GM12878 (cell line): ENCODE measurements around the gene DGAT2. TPM values are rescaled to one million over a fixed set of nuclear protein-coding genes. Genes with fewer than 3 reads are reported as not detected.

Source experiments
- ATAC-seq: fragments of 200-7000 bp; cut with Tn5 transposase; 3 replicates; pipeline ENCODE4 v1.9.1; 2020; ENCODE audit warnings: mild to moderate bottlenecking, moderate library complexity
- BruUV-seq: library from RNA; stranded (reverse); fragments of 400-500 nt; replicated peaks from 2 replicates; lab custom pipeline; 2021; lab: Mats Ljungman, UMichigan
- CTCF ChIA-PET: fragments of 300-600 bp; sonication (Branson Sonifier 250); formaldehyde crosslinking; extraction: SDS; loops from one replicate; lab custom pipeline; 2021; ENCODE audit warnings: inconsistent platforms; lab: Yijun Ruan, JAX
- POLR2A ChIA-PET: fragments of 350-600 bp; formaldehyde crosslinking; extraction: SDS; loops from one replicate; lab custom pipeline; 2021; ENCODE audit warnings: inconsistent platforms; lab: Charles Lee
- RAD21 ChIA-PET: fragments of 300-600 bp; sonication (Branson Sonifier 250); formaldehyde crosslinking; loops from one replicate; lab custom pipeline; 2023; ENCODE audit warnings: antibody characterized with exemption; ENCODE audit not compliant: unreplicated experiment; lab: Charles Lee
- SMC1A ChIA-PET: fragments of 300-600 bp; sonication (Branson Sonifier 250); formaldehyde crosslinking; loops from one replicate; lab custom pipeline; 2023; ENCODE audit not compliant: unreplicated experiment, uncharacterized antibody; lab: Charles Lee
- DNase-seq: peaks from one replicate; pipeline ENCODE4 v3.0.0-alpha.2; 2011; ENCODE audit warnings: low read depth, low spot score
- FAIRE-seq: peaks from 3 replicates; lab custom pipeline; 2011; peaks lifted over from hg19 to GRCh38; lab: Jason Lieb, UNC
- H2AFZ ChIP-seq: 2 replicates; pipeline ENCODE4 v1.6.0; 2011; ENCODE audit warnings: low read depth, low read length, control low read depth; ENCODE audit not compliant: control insufficient read depth
- H3K27ac ChIP-seq: 2 replicates; pipeline ENCODE4 v1.5.1; 2011; ENCODE audit warnings: control low read depth; ENCODE audit not compliant: control insufficient read depth, insufficient read depth
- H3K27me3 ChIP-seq, 2 experiments: replicated peaks in 1 of 2; 2 replicates each; pipeline versions ENCODE4 v1.6.0 to v1.6.1; 2011; ENCODE audit warnings: low read length in 1 of 2; ENCODE audit not compliant: control insufficient read depth in 2 of 2, insufficient read depth in 2 of 2
- H3K36me3 ChIP-seq, 2 experiments: 2 replicates each; pipeline ENCODE4 v1.5.1; 2011; ENCODE audit warnings: low read length in 1 of 2; ENCODE audit not compliant: control insufficient read depth in 2 of 2, insufficient read depth in 2 of 2
- H3K4me1 ChIP-seq: 2 replicates; pipeline ENCODE4 v1.6.1; 2011; ENCODE audit warnings: mild to moderate bottlenecking, low read length, moderate library complexity, mixed read lengths; ENCODE audit not compliant: control insufficient read depth, insufficient read depth
- H3K4me2 ChIP-seq: 2 replicates; pipeline ENCODE4 v1.6.0; 2011; ENCODE audit warnings: control low read depth; ENCODE audit not compliant: control insufficient read depth, insufficient read depth
- H3K4me3 ChIP-seq: fragments of 200-600 bp; sonication (generic); 2 replicates; pipeline ENCODE4 v1.5.1; 2016
- H3K79me2 ChIP-seq: 2 replicates; pipeline ENCODE4 v1.6.0; 2011; ENCODE audit warnings: low read length; ENCODE audit not compliant: control insufficient read depth, insufficient read depth
- H3K9ac ChIP-seq: 2 replicates; pipeline ENCODE4 v1.8.0; 2011; ENCODE audit warnings: low read length, control low read depth, mixed read lengths; ENCODE audit not compliant: control insufficient read depth, insufficient read depth
- H3K9me3 ChIP-seq: replicated peaks from 3 replicates; pipeline ENCODE4 v1.5.1; 2011; ENCODE audit warnings: mild to moderate bottlenecking, low read length; ENCODE audit not compliant: control insufficient read depth, insufficient read depth
- H4K20me1 ChIP-seq: 2 replicates; pipeline ENCODE4 v1.6.0; 2011; ENCODE audit not compliant: control insufficient read depth, insufficient read depth
- ASH2L ChIP-seq: fragments of 300-600, 200-600 bp; sonication (generic); IDR thresholded peaks from 2 replicates; pipeline ENCODE4 v1.6.1; 2017; ENCODE audit warnings: low read depth, mild to moderate bottlenecking, borderline replicate concordance
- BHLHE40 ChIP-seq, 2 experiments: fragments of 450-650 bp in 1 of 2; IDR thresholded peaks; 2 replicates each; pipeline ENCODE4 v1.6.1; 2011 to 2017; ENCODE audit warnings: low read depth in 2 of 2, borderline replicate concordance in 1 of 2, improper control_type of control experiment in 1 of 2, low read length in 1 of 2, mild to moderate bottlenecking in 1 of 2
- CBFB ChIP-seq: IDR thresholded peaks from 2 replicates; pipeline ENCODE4 v1.6.1; 2016; ENCODE audit warnings: antibody characterized with exemption, low read depth
- CHD2 ChIP-seq: IDR thresholded peaks from 2 replicates; pipeline ENCODE4 v1.6.1; 2011; ENCODE audit warnings: low read depth, low read length, improper control_type of control experiment, borderline replicate concordance
- E4F1 ChIP-seq: fragments of 450-650 bp; IDR thresholded peaks from 2 replicates; pipeline ENCODE4 v1.6.1; 2018; ENCODE audit warnings: borderline replicate concordance, mild to moderate bottlenecking; ENCODE audit not compliant: partially characterized antibody
- EED ChIP-seq: sonication (generic); IDR thresholded peaks from 2 replicates; pipeline ENCODE4 v1.6.1; 2016; ENCODE audit warnings: antibody characterized with exemption, low read depth
- FOS ChIP-seq: IDR thresholded peaks from 3 replicates; pipeline ENCODE4 v1.6.1; 2011; ENCODE audit warnings: borderline replicate concordance; ENCODE audit not compliant: insufficient read length; ENCODE audit errors: extremely low read depth
- KLF5 ChIP-seq: fragments of 450-650 bp; IDR thresholded peaks from 2 replicates; pipeline ENCODE4 v1.6.1; 2014; ENCODE audit warnings: mild to moderate bottlenecking; ENCODE audit not compliant: partially characterized antibody
- POLR2A ChIP-seq: IDR thresholded peaks from 2 replicates; pipeline ENCODE4 v1.6.1; 2011; ENCODE audit warnings: low read depth, mild to moderate bottlenecking, low read length
- RCOR1 ChIP-seq: conservative IDR thresholded peaks from 2 replicates; pipeline ENCODE4 v1.6.1; 2012; ENCODE audit warnings: low read depth, low read length, improper control_type of control experiment
- SKIL ChIP-seq: fragments of 450-650 bp; IDR thresholded peaks from 2 replicates; pipeline ENCODE4 v1.6.1; 2017; ENCODE audit warnings: mild to moderate bottlenecking, low read depth, inconsistent platforms; ENCODE audit not compliant: poor library complexity, severe bottlenecking
- SUPT20H ChIP-seq: IDR thresholded peaks from 2 replicates; pipeline ENCODE4 v1.6.1; 2011; ENCODE audit warnings: low read depth, mild to moderate bottlenecking, low read length, moderate library complexity, borderline replicate concordance; ENCODE audit not compliant: control insufficient read depth
- SUZ12 ChIP-seq: fragments of 200-600 bp; sonication (generic); IDR thresholded peaks from one replicate; pipeline ENCODE4 v1.6.1; 2018; ENCODE audit warnings: antibody characterized with exemption, mild to moderate bottlenecking; ENCODE audit not compliant: unreplicated experiment
- TAF1 ChIP-seq: IDR thresholded peaks from 2 replicates; pipeline ENCODE4 v1.6.1; 2011; ENCODE audit warnings: mild to moderate bottlenecking, low read depth, low read length, borderline replicate concordance
- WGBS: methylation state at CpG from one replicate; pipeline ENCODE4 v1.1.6; 2016; ENCODE audit warnings: low lambda C conversion rate; ENCODE audit not compliant: insufficient replicate concordance, insufficient coverage; ENCODE audit errors: missing lambda C conversion rate; 5-methylcytosine and 5-hydroxymethylcytosine counted together
- in situ Hi-C: fragments of 300-500 bp; cut with MboI; formaldehyde crosslinking; loops from 9 replicates; pipeline ENCODE4 v1.14.3; 2018; ENCODE audit warnings: mixed read lengths
- intact Hi-C: fragments of 100-400 bp; cut with micrococcal nuclease; formaldehyde crosslinking; loops from one replicate; pipeline ENCODE4 v1.14.2; 2022; ENCODE audit not compliant: unreplicated experiment
- polyA plus RNA-seq, 11 experiments: library from polyadenylated mRNA; depleted of rRNA in 4 of 11; unstranded in 6 of 11; stranded (reverse) in 5 of 11; fragments of >200 nt; fragmentation: Nextera tagmentation in 4 of 11; fragmentation: Illumina TruSeq in 1 of 11; extraction: Ambion mirVana in 4 of 11; extraction: Trizol in 1 of 11; gene quantifications; 1 replicate in 1 of 11; 2 replicates in 10 of 11; pipeline versions ENCODE4 v1.2.1 to v1.2.3, GENCODE V29; 2011 to 2016; ENCODE audit warnings: inconsistent platforms in 2 of 11, missing spikeins in 2 of 11, low read depth in 1 of 11
- total RNA-seq, 4 experiments: library from RNA; depleted of rRNA in 3 of 4; stranded (reverse); fragments of >200 nt in 3 of 4; fragmentation: Illumina TruSeq in 1 of 4; extraction: Trizol in 1 of 4; gene quantifications; 2 replicates each; pipeline versions ENCODE4 v1.2.1 to v1.2.3, GENCODE V29; 2013 to 2021

DGAT2 gene
- total and polyA plus RNA-seq, 10 of the 15 experiments (the other 5 are each of a cell fraction or from before 2014, with no cell fraction given): 5.1 to 25.9 (median 17.6) TPM

GRCh38 chr11:75815345-75816168 lies 47.0 kb downstream of the DGAT2 start:
- H3K4me2 ChIP-seq: peak overlapping the region; percentile 86
- in situ Hi-C loops (no loop called here), intact Hi-C loops (loop anchor here (1.0 to 10.0 kb wide), 3 partner anchors 58 to 1821 kb away; no protein-coding TSS in a partner anchor)
- H2AFZ ChIP-seq: peak overlapping the region; percentile 24
- SMC1A ChIA-PET: interaction anchor here (1.0 to 6.3 kb wide), 5 partner anchors 9 to 132 kb away, joined by 3 to 100 read pairs (median 3); no protein-coding TSS in a partner anchor
- ATAC-seq: peak; percentile 19
- peaks cover 88% of the 10 kb centered on the region for H3K79me2 ChIP-seq
- H3K36me3 ChIP-seq: no peaks in the 10 kb centered on the region
- no peak for FAIRE-seq
- H3K27ac ChIP-seq: peak overlapping the region; percentile 94
- H4K20me1 ChIP-seq: no peaks in the 10 kb centered on the region
- RAD21 ChIA-PET: interaction anchor here (9.5 to 10.4 kb wide), 2 partner anchors 10 to 51 kb away, joined by 100 to 111 read pairs; no protein-coding TSS in a partner anchor
- POLR2A ChIA-PET: interaction anchor here (0.9 to 8.7 kb wide), 3 partner anchors 8 to 58 kb away, joined by 3 to 173 read pairs (median 36); no protein-coding TSS in a partner anchor
- H3K4me1 ChIP-seq: peaks cover 40% of the 10 kb centered on the region
- BruUV-seq: no TSS peak
- no peak for DNase-seq
- no peaks in the 10 kb centered on the region for H3K27me3 ChIP-seq
- H3K4me3 ChIP-seq: peak overlapping the region; percentile 93
- WGBS: 1% methylated on average over 56 of the region's 60 CpGs
- H3K9me3 ChIP-seq: no peaks in the 10 kb centered on the region; the same call in 2 of the 3 replicates
- CTCF ChIA-PET: interaction anchor here (0.6 to 13.1 kb wide), 6 partner anchors 9 to 337 kb away, joined by 3 to 183 read pairs (median 4); no protein-coding TSS in a partner anchor
- peak overlapping the region; percentile 95 for H3K9ac ChIP-seq
- TF ChIP-seq FOS (no peak), SUZ12 (no peak), CBFB (no peak), BHLHE40 (IDR thresholded peaks at IDR 0.05; ENCODE audit: borderline replicate concordance in 1 of 2, low read depth in 2 of 2, low read length in 1 of 2) (peak in 1 of 2 experiments; percentile 14; a peak in 1 of 4 replicates), EED (peak; percentile 64; the same call in 1 of the 2 replicates), ASH2L (no peak), TAF1 (no peak; the same call in 1 of the 2 replicates), CHD2 (no peak), KLF5 (no peak), SUPT20H (no peak), POLR2A (peak; percentile 37), RCOR1 (no peak), SKIL (no peak), E4F1 (no peak)
